ENCODE measurements around the gene SDR9C7.

Gene SDR9C7

GRCh38 chr12:56874821-56875220 lies 59.4 kb downstream of the SDR9C7 start:
- DNase-seq (ENCODE audit: low spot score) = no peak

GRCh38 chr12:56873382-56873781 lies 60.8 kb downstream of the SDR9C7 start:
- DNase-seq (ENCODE audit: low spot score) = no peak
